ENCODE data around the gene SGSH. TPM values are rescaled to one million over a fixed set of nuclear protein-coding genes. Genes with fewer than 3 reads are reported as not detected.

The SGSH gene
- total and polyA plus RNA-seq, 4 experiments from 2014 or later: 37.8 to 198 (median 124) TPM

- ChIA-PET POLR2A (ENCODE audit: partially characterized antibody) (interaction anchor here (1.0 to 6.7 kb wide), 5 partner anchors 8 to 106 kb away, joined by 3 to 47 read pairs (median 3); no protein-coding TSS in a partner anchor), CTCF (ENCODE audit: partially characterized antibody) (interaction anchor here (0.6 to 7.8 kb wide), 12 partner anchors 12 to 152 kb away, joined by 3 to 90 read pairs (median 5); partner anchors contain the start of gene GAA)
- Mint-ChIP-seq H3K9me3 (no peaks in the 10 kb centered on the region), H3K4me1 (peaks cover 22 to 50% (median 36%) of the 10 kb centered on the region in 4 donors), H3K27ac (peak overlapping the region; percentile 68 to 94 (median 86)), H3K4me3 (peak overlapping the region in 2 of 8 donors; percentile 5 to 10), H3K36me3 (peaks cover 0 to 7% of the 10 kb centered on the region in 2 donors), H3K27me3 (no peaks in the 10 kb centered on the region)
- intact Hi-C loops (cut with micrococcal nuclease): loop anchor here (1.0 to 2.0 kb wide), 5 partner anchors 7 to 153 kb away; partner anchors contain the start of genes EIF4A3 and GAA
- Histone ChIP-seq H3K27ac (ENCODE audit: low read depth, low read length) (peak overlapping the region; percentile 4), H3K9me3 (ENCODE audit: control insufficient read depth in 1 of 2, low read length in 2 of 2) (no peaks in the 10 kb centered on the region), H3K27me3 (ENCODE audit: insufficient read depth, low read length) (no peaks in the 10 kb centered on the region), H3K4me1 (ENCODE audit: insufficient read depth, low read length) (peaks cover 35% of the 10 kb centered on the region), H3K4me3 (ENCODE audit: low read length in 2 of 2) (no peak overlapping the region), H3K36me3 (ENCODE audit: insufficient read depth, low read length) (no peaks in the 10 kb centered on the region)
- DNase-seq: no peak
These were observed 33.7 kb upstream of the SGSH start for GRCh38 chr17:80253631-80254395.

DNA sequence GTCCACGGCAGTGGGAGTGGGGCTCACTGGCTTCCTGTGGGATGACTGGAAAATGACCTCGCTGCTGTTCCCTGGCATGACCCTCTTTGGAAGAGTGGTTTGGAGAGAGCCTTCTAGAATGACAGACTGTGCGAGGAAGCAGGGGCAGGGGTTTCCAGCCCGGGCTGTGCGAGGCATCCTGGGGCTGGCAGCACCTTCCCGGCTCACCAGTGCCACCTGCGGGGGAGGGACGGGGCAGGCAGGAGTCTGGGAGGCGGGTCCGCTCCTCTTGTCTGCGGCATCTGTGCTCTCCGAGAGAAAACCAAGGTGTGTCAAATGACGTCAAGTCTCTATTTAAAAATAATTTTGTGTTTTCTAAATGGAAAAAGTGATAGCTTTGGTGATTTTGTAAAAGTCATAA lies 32.7 kb upstream of the SGSH start:
- ChIA-PET POLR2A (ENCODE audit: partially characterized antibody) (interaction anchor here (1.0 to 6.7 kb wide), 5 partner anchors 11 to 105 kb away, joined by 3 to 47 read pairs (median 6); no protein-coding TSS in a partner anchor), CTCF (ENCODE audit: partially characterized antibody) (interaction anchor here (0.6 to 7.8 kb wide), 11 partner anchors 13 to 151 kb away, joined by 3 to 90 read pairs (median 5); partner anchors contain the start of gene GAA)
- H3K27me3 Mint-ChIP-seq: no peaks in the 10 kb centered on the region
- H3K27ac ChIP-seq (ENCODE audit: low read depth, low read length): no peak overlapping the region
- no peaks in the 10 kb centered on the region for H3K36me3 ChIP-seq (ENCODE audit: insufficient read depth, low read length)
- peak overlapping the region in 6 of 7 donors; percentile 70 to 94 (median 73) for H3K27ac Mint-ChIP-seq
- no peaks in the 10 kb centered on the region for H3K27me3 ChIP-seq (ENCODE audit: insufficient read depth, low read length)
- H3K9me3 Mint-ChIP-seq: no peaks in the 10 kb centered on the region
- H3K4me1 ChIP-seq (ENCODE audit: insufficient read depth, low read length): peaks cover 29% of the 10 kb centered on the region
- H3K9me3 ChIP-seq (ENCODE audit: control insufficient read depth in 1 of 2, low read length in 2 of 2): no peaks in the 10 kb centered on the region
- intact Hi-C loops (cut with micrococcal nuclease): loop anchor here (1.0 to 2.0 kb wide), 5 partner anchors 8 to 152 kb away; partner anchors contain the start of genes EIF4A3 and GAA
- peak; percentile 83 to 94 (median 85) for DNase-seq
- H3K36me3 Mint-ChIP-seq: peaks cover 0 to 6% of the 10 kb centered on the region in 2 donors
- H3K4me1 Mint-ChIP-seq: peaks cover 15 to 41% (median 27%) of the 10 kb centered on the region in 4 donors
- no peak overlapping the region for H3K4me3 ChIP-seq (ENCODE audit: low read length in 2 of 2)
- no peak overlapping the region for H3K4me3 Mint-ChIP-seq

- Histone ChIP-seq H3K36me3 (ENCODE audit: insufficient read depth, low read length) (no peaks in the 10 kb centered on the region), H3K27ac (ENCODE audit: low read depth, low read length) (no peak overlapping the region), H3K4me1 (ENCODE audit: insufficient read depth, low read length) (peaks cover 25% of the 10 kb centered on the region), H3K27me3 (ENCODE audit: insufficient read depth, low read length) (no peaks in the 10 kb centered on the region), H3K9me3 (ENCODE audit: control insufficient read depth in 1 of 2, low read length in 2 of 2) (no peaks in the 10 kb centered on the region), H3K4me3 (ENCODE audit: low read length in 2 of 2) (no peak overlapping the region)
- Mint-ChIP-seq H3K4me1 (peaks cover 15 to 38% (median 23%) of the 10 kb centered on the region in 4 donors), H3K36me3 (peaks cover 0 to 6% of the 10 kb centered on the region in 2 donors), H3K9me3 (no peaks in the 10 kb centered on the region), H3K4me3 (no peak overlapping the region), H3K27me3 (no peaks in the 10 kb centered on the region), H3K27ac (peak overlapping the region in 6 of 7 donors; percentile 19 to 94 (median 62))
- ChIA-PET POLR2A (ENCODE audit: partially characterized antibody) (interaction anchor here (0.7 to 6.7 kb wide), 5 partner anchors 12 to 151 kb away, joined by 3 to 47 read pairs (median 6); partner anchors contain the start of gene GAA), CTCF (ENCODE audit: partially characterized antibody) (interaction anchor here (1.7 to 7.8 kb wide), 4 partner anchors 14 to 56 kb away, joined by 5 to 90 read pairs (median 18); no protein-coding TSS in a partner anchor)
- intact Hi-C loops (cut with micrococcal nuclease): loop anchor here (2.0 kb wide), 1 partner anchor 105 kb away; the partner anchor contains the start of gene EIF4A3
- DNase-seq: no peak
These were observed 31.8 kb upstream of the SGSH start for GRCh38 chr17:80251966-80252365.

DNA sequence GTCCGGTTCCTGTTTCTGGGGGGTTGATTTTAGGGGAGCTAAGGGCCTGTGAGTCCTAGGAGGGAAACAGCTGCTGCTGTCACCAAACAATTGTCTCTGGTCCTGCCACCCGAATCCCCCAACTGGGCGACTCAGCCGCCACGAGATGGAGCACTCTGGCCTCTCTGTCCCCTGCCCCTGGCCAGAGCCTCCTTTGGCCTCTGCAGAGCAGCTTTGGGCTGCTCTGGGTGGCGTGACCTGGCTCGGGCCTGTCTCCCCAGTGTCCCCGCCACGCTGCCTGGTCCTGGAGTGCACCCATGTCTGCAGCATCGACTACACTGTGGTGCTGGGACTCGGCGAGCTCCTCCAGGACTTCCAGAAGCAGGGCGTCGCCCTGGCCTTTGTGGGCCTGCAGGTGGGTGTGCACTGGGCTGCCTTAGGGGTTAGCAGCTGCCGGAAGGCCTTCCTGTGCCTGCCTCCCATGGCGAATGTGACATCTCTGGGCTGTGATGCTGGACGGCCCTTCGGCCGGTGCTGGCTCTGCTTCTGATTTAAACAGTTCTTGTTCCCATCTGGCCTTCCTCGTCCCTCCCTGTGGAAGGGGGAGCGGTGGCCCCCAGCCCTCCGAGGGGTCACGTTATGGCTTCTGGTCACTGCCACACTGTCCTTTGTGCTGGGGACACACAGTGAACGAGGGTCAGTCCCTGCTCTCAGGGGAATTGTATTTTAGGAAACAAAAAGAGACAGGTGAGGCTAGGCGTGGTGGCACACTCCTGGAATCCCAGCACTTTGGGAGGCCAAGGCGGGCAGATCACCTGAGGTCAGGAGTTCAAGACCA lies 29.0 kb upstream of the SGSH start:
- DNase-seq: no peak
- H3K9me3 Mint-ChIP-seq: no peaks in the 10 kb centered on the region
- no peak overlapping the region for H3K4me3 Mint-ChIP-seq
- Histone ChIP-seq H3K27ac (ENCODE audit: low read depth, low read length) (no peak overlapping the region), H3K4me3 (ENCODE audit: low read length in 2 of 2) (no peak overlapping the region), H3K36me3 (ENCODE audit: insufficient read depth, low read length) (no peaks in the 10 kb centered on the region), H3K9me3 (ENCODE audit: control insufficient read depth in 1 of 2, low read length in 2 of 2) (no peaks in the 10 kb centered on the region), H3K4me1 (ENCODE audit: insufficient read depth, low read length) (peaks cover 10% of the 10 kb centered on the region), H3K27me3 (ENCODE audit: insufficient read depth, low read length) (no peaks in the 10 kb centered on the region)
- H3K36me3 Mint-ChIP-seq: peaks cover 3 to 15% of the 10 kb centered on the region in 2 donors
- intact Hi-C loops (cut with micrococcal nuclease): no loop called here
- H3K27ac Mint-ChIP-seq: peak overlapping the region in 1 of 7 donors; percentile 35
- ChIA-PET POLR2A (ENCODE audit: partially characterized antibody) (no interaction called here), CTCF (ENCODE audit: partially characterized antibody) (no interaction called here)
- no peaks in the 10 kb centered on the region for H3K27me3 Mint-ChIP-seq
- peaks cover 4 to 21% (median 9%) of the 10 kb centered on the region in 4 donors for H3K4me1 Mint-ChIP-seq

- Histone ChIP-seq H3K27me3 (ENCODE audit: insufficient read depth, low read length) (no peaks in the 10 kb centered on the region), H3K9me3 (ENCODE audit: control insufficient read depth in 1 of 2, low read length in 2 of 2) (no peaks in the 10 kb centered on the region), H3K4me1 (ENCODE audit: insufficient read depth, low read length) (peaks cover 3% of the 10 kb centered on the region), H3K36me3 (ENCODE audit: insufficient read depth, low read length) (no peaks in the 10 kb centered on the region), H3K27ac (ENCODE audit: low read depth, low read length) (no peak overlapping the region), H3K4me3 (ENCODE audit: low read length in 2 of 2) (no peak overlapping the region)
- H3K27me3 Mint-ChIP-seq: no peaks in the 10 kb centered on the region
- CTCF ChIA-PET (ENCODE audit: partially characterized antibody): interaction anchor here (1.3 kb wide), 1 partner anchor 52 kb away, joined by 3 read pairs; no protein-coding TSS in a partner anchor
- H3K4me3 Mint-ChIP-seq: no peak overlapping the region
- POLR2A ChIA-PET (ENCODE audit: partially characterized antibody): no interaction called here
- peaks cover 3 to 13% (median 7%) of the 10 kb centered on the region in 4 donors for H3K4me1 Mint-ChIP-seq
- intact Hi-C loops (cut with micrococcal nuclease): no loop called here
- H3K9me3 Mint-ChIP-seq: no peaks in the 10 kb centered on the region
- H3K27ac Mint-ChIP-seq: peak overlapping the region in 1 of 7 donors; percentile 35
- peaks cover 3 to 18% of the 10 kb centered on the region in 2 donors for H3K36me3 Mint-ChIP-seq
- no peak for DNase-seq
These were observed 28.1 kb upstream of the SGSH start for GRCh38 chr17:80248001-80248893.

GRCh38 chr17:80247561-80247960 lies 27.4 kb upstream of the SGSH start:
- H3K36me3 ChIP-seq (ENCODE audit: insufficient read depth, low read length): no peaks in the 10 kb centered on the region
- Mint-ChIP-seq H3K27ac (no peak overlapping the region), H3K4me1 (peaks cover 0 to 6% (median 1%) of the 10 kb centered on the region in 4 donors), H3K27me3 (no peaks in the 10 kb centered on the region), H3K4me3 (no peak overlapping the region), H3K36me3 (peaks cover 3 to 20% of the 10 kb centered on the region in 2 donors), H3K9me3 (no peaks in the 10 kb centered on the region)
- no peaks in the 10 kb centered on the region for H3K4me1 ChIP-seq (ENCODE audit: insufficient read depth, low read length)
- H3K9me3 ChIP-seq (ENCODE audit: control insufficient read depth in 1 of 2, low read length in 2 of 2): no peaks in the 10 kb centered on the region
- H3K27ac ChIP-seq (ENCODE audit: low read depth, low read length): no peak overlapping the region
- CTCF ChIA-PET (ENCODE audit: partially characterized antibody): interaction anchor here (1.3 kb wide), 1 partner anchor 51 kb away, joined by 3 read pairs; no protein-coding TSS in a partner anchor
- no peaks in the 10 kb centered on the region for H3K27me3 ChIP-seq (ENCODE audit: insufficient read depth, low read length)
- POLR2A ChIA-PET (ENCODE audit: partially characterized antibody): no interaction called here
- DNase-seq: no peak
- no peak overlapping the region for H3K4me3 ChIP-seq (ENCODE audit: low read length in 2 of 2)
- intact Hi-C loops (cut with micrococcal nuclease): no loop called here
